NCI-H1105 treated with DMSO at 0.1 percent for 48 hours (cell line): Measurements from ENCODE around the gene FRYL.
"Not testable (repeated sequence)": the region's sequence is repeated elsewhere in the genome, so short reads cannot be mapped to it uniquely, and the experiment has no call there.

Source experiments
- DNase-seq: peaks from one replicate; lab custom pipeline; 2025; lab: John Stamatoyannopoulos, UW

Gene FRYL

GRCh38 chr4:48785302-48785701 lies 5.2 kb upstream of the FRYL start:
- no peak for DNase-seq

GRCh38 chr4:48781968-48782367 lies 1.9 kb upstream of the FRYL start:
- DNase-seq: peak; percentile 13

GRCh38 chr4:48780865-48781214 lies 761 bp upstream of the FRYL start:
- peak; percentile 59 for DNase-seq

DNA sequence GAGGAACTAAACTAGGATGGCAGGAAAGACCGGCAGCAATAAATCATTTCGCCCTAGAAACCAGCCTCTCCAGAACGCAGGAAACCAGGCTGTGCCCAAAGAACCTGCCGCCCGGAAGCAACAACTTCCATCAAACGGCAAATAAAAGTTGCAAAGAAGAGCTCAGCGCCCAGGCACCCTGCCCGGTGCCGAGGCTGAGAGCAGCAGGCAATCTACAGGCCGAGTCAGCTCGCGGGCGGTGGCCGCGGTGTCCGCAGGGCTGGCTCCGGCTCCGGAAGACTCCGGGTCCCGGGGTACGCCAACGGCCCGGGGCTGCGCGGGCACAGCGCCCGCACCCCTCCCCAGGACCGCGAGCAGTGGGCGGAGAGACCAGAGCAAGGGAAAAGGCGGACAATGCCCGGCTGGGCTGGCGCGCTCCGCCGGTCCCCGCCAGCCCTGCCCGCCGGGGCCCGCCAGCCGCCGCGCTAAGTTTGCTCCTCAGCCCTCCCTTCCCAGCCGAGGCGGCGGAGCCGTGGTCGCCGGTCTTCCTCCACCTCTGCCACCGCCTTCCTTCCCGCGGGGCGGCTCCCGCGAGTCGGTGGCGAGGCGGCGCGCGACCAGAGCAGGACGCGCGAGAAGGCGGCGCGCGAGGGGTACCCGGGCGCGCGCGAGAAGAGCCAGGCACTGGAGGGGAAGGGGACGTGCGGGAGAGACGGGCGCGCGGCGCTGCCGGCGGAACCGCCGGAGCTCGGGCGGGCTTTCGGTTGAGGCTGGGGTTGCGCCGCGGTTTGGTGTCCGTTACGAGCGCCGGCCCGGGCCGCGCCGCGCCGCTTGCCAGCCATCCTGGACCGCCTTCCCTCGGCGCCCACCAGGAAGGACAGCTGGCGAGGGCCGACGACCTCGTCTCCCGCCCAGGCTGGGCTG lies 733 bp downstream of the FRYL start:
- peak; percentile 34 for DNase-seq

- peak; percentile 12 for DNase-seq
These were observed 1.5 kb downstream of the FRYL start for GRCh38 chr4:48778431-48779094.

DNA sequence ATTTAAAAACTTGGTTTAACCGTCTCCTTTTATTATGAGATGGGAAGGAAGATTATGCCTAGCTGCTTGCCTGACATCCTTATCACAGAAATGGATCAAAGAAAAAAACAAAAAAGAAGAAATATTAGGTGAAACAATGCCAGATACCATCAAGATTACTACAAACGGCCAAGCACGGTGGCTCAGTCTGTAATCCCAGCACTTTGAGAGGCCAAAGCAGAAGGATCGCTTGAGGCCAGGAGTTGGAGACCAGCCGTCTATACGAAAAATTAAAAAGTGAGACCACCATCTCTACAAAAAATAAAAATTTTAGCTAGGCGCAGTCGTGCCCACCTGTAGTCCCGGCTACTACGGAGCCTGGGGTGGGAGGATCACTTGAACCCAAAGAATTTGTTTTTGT lies 2.3 kb downstream of the FRYL start:
- no peak for DNase-seq

GRCh38 chr4:48774760-48775710 lies 5.0 kb downstream of the FRYL start:
- no peak for DNase-seq

DNA sequence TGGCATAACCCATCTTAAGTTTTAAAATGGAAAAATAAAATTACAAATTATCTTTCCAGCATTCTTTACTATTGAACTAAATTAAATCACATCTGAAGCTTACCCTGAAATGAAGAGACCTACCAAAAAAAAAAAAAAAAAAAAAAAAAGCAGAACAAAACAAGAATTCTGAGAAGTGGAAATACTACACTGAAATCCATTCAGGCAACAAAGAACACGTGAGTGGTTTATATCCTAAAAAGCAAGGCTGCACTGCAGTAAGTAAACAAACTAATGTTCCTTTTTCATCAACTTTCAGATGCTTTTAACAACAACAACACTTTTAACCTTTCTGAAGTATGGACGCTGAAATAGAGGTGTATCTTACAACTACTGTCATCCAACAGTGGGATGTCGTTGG lies 7.5 kb downstream of the FRYL start:
- no peak for DNase-seq

GRCh38 chr4:48767055-48767929 lies 12.8 kb downstream of the FRYL start:
- no peak for DNase-seq

GRCh38 chr4:48766131-48766792 lies 13.8 kb downstream of the FRYL start:
- DNase-seq: no peak

DNA sequence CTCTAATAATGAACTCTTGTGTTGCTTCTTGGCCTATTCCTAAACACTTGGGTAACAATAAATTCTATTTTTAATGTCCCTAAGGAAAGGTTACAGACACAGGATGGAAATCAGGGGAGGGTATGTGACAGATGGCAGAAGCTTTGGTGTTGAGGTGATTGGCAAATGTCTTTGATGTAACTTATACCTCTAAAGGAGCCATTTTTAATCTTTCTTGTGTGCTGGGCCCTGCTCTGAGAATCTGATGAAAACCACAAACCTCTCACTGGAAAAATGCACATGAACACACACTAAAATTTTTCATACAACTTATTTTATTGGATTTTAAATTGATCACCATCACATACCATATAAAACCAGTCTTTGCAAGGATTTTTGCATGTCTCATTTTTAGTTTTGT lies 17.7 kb downstream of the FRYL start:
- no peak for DNase-seq

DNA sequence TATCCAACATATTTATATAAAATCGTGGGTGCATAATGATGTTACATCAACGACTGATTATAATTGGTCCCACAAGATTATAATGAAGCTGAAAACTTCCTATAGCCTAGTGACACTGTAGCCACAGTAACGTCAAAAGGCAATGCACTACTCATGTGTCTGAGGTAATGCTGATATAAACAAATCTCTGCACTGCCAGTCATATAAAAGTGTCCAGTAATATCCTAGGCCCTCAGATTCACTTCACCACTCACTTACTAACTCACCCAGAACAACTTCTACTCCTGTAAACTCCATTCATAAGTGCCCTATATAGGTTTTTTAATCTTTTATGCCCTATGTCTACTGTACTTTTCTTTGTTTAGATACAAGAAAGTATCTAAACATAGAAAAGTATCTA lies 18.8 kb downstream of the FRYL start:
- DNase-seq: no peak

- not testable (repeated sequence) for DNase-seq
These were observed 21.4 kb downstream of the FRYL start for GRCh38 chr4:48758703-48759102.

GRCh38 chr4:48756689-48757220 lies 23.3 kb downstream of the FRYL start:
- no peak for DNase-seq

- DNase-seq: no peak
These were observed 24.8 kb downstream of the FRYL start for GRCh38 chr4:48755281-48755680.

- no peak for DNase-seq
These were observed 26.9 kb downstream of the FRYL start for GRCh38 chr4:48753159-48753558.

GRCh38 chr4:48752726-48753125 lies 27.4 kb downstream of the FRYL start:
- no peak for DNase-seq

DNA sequence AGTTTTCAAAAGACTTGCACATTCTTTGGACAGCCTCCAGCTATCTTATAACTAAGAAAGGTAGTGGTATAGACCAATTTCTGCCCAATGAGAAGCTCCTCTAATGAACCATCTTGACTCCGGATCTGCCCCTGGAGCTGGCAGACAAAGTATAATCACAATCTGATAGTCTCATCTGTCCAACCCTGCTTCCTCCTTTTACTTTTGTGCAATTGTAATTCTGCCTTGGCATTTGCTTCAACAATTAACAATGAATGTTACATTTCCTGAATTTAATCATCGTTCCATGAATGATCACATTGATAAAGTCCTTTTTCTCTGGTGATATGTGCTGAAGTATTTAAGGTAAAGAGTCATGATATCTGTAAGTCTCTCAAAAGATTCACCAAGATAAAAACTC lies 27.8 kb downstream of the FRYL start:
- no peak for DNase-seq

GRCh38 chr4:48748949-48749596 lies 31.0 kb downstream of the FRYL start:
- no peak for DNase-seq
